Right renal pelvis (tissue), 4 donors: ENCODE measurements around the gene DOCK4. TPM values are rescaled to one million over a fixed set of nuclear protein-coding genes. Genes with fewer than 3 reads are reported as not detected.
A peak's percentile ranks its signal among the peaks of the same experiment; 100 is the strongest.

Experiments used
- DNase-seq, 4 donors: peaks; one replicate each; pipeline ENCODE4 v3.0.0-alpha.2; 2013; ENCODE audit warnings: low read depth in 4 of 4, low spot score in 3 of 4, missing footprints in 1 of 4
- polyA plus RNA-seq, 4 donors: library from polyadenylated mRNA; unstranded; fragments of 120-200 nt; gene quantifications; one replicate each; pipeline ENCODE4 v1.2.1, GENCODE V29; 2013; ENCODE audit not compliant: insufficient read length in 4 of 4

Gene DOCK4
- polyA plus RNA-seq, 4 donors, result 20.1 to 26.6 (median 21.4) TPM

GRCh38 chr7:111750878-111751277 is 455.3 kb downstream of the DOCK4 start:
- no peak for DNase-seq

- no peak for DNase-seq
These were observed 456.0 kb downstream of the DOCK4 start for GRCh38 chr7:111750228-111750627.

DNA sequence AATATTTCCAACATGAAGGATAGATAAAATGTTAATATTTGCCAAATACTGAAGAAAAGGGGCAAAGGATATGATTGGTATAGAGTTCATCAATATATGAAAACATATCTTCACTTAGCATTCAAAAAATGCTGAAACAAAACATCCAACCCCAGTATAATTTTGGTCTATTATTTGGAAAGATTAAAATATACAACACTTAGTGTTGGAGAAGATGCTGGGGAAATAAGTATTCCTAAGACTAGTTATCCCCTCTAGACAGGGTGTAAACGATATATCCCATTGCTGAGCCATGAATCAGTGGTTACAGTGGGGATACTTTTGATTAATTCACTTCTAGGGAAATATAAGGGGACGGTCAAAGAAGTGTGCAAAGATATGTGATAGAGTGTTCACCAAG is 456.6 kb downstream of the DOCK4 start:
- DNase-seq, result no peak

GRCh38 chr7:111747718-111748117 is 458.5 kb downstream of the DOCK4 start:
- no peak for DNase-seq

DNA sequence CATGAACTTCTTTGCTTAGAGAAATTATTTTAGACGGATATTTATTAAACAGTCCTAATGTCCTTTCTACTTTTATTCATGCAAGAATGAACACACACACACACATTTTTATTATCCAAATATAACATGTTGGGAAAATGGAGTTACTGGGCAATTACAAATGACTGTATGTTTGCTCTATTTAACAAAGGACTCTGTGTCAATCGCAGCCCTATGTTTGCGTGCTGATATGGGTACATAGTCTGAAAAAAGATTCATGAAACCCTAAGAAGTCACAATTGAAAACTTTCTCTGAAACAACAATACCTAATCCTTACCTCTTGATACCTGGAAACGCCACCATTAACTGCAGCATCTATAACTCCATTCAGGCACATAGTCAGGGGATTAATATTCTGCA is 459.2 kb downstream of the DOCK4 start:
- DNase-seq, result no peak

GRCh38 chr7:111744501-111745155 is 461.6 kb downstream of the DOCK4 start:
- no peak for DNase-seq

GRCh38 chr7:111743244-111743847 is 462.9 kb downstream of the DOCK4 start:
- DNase-seq, result no peak

DNA sequence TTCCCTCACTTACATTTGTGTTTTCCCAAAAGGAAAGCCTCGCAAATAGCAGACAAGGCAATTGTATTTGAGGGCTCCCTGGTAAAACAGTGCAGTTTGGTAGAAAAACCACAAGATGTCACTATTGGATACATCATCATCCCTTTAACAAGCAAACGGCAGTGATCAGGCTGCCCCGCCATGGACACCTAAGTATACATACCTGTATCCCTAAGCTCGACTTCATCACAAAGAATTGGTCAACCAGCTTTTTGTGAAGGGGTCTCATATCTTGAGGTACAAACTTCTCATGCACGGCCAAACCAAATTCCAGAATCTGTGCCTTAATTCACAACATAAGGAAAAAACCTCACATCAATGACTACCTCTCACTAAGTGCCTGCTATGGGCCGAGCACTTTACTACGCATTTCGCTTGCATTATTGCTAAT is 464.4 kb downstream of the DOCK4 start:
- DNase-seq, result peak in 2 of 4 donors; percentile 53 to 58

GRCh38 chr7:111740942-111741341 is 465.3 kb downstream of the DOCK4 start:
- no peak for DNase-seq

DNA sequence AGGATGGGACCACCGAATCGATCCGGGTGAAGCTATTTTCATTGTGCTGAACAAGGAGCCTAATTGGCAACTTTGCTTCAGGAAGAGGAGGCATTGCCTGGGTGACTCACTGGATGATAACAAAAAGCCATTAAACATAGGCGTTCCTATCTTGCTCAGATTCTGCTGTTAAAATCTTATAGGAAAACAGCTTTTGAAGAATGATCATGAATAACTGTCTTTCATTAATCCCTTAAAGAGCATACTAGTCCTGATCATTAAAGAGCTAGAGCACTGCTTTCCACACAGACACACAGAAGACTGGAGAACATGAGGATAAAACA is 469.7 kb downstream of the DOCK4 start:
- DNase-seq, result no peak

GRCh38 chr7:111735661-111736551 is 470.3 kb downstream of the DOCK4 start:
- peak; percentile 53 to 60 (median 58) for DNase-seq

- DNase-seq, result no peak
These were observed 471.1 kb downstream of the DOCK4 start for GRCh38 chr7:111734954-111735660.

GRCh38 chr7:111732923-111733322 is 473.3 kb downstream of the DOCK4 start:
- DNase-seq, result no peak

DNA sequence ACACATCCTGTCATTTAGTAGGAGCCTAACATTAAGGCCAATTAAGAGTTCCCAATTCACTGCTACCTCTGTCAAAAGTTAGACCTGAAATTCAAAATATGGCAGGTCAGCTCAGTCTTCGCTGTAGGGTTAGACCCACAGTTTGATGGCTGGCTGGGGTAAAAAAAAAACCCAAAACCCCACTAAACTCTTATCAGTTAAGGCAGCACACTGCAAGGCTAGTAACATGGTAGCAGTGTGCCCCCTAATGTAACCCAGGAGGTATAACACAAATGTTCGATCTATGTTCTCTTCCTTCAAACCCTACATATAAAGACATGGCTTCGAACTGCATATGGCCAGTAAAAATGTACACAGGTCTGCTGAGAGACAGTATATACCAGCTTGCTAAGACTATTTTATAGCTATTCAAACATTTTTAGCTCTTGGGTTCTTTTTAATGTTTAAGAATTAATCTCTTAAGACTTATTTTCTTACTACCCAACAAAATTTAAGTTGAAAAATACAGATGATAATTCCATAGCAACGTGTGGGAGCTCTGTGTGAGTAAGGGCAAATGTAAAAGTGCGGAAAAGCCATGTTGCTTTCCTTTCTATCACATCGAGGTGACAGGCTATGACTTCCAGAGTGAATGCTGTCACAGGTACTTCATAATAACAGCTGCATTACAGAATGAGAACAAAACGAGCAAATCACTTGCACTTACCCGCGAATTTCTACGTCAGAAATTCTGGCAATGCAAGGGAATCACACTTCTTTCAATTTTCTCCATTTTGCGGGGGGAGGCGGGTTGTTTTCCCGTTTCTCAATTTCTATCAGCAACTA is 475.5 kb downstream of the DOCK4 start:
- no peak for DNase-seq

GRCh38 chr7:111730057-111730456 is 476.1 kb downstream of the DOCK4 start:
- DNase-seq, result no peak

- no peak for DNase-seq
These were observed 476.7 kb downstream of the DOCK4 start for GRCh38 chr7:111729483-111729882.

GRCh38 chr7:111728635-111728995 is 477.6 kb downstream of the DOCK4 start:
- no peak for DNase-seq

GRCh38 chr7:111727905-111728634 is 478.1 kb downstream of the DOCK4 start:
- DNase-seq, result no peak

DNA sequence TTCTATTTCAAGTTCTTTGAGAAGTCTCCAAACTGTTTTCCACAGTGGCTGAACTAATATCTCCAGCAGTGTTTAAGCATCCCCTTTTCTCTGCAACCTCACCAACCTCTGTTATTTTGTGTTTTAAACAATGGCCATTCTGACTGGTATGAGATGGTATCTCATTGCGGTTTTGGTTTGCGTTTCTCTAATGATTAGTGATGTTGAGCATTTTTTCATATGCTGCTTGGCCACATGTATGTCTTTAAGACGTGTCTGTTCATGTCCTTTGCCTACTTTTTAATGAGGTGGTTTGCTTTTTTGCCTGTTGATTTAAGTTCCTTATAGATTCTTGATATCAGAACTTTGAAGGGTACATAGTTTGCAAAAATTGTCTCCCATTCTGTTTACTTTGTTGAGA is 487.3 kb downstream of the DOCK4 start:
- DNase-seq, result no peak
